Loucy (cell line): ENCODE data around the gene STRN3.

ENCODE experiments used
- CTCF ChIP-seq: fragments of 200-600 bp; sonication (generic); conservative IDR thresholded peaks from 2 replicates; pipeline ENCODE4 v1.5.1; 2014; ENCODE audit warnings: mild to moderate bottlenecking, antibody characterized with exemption, low read length
- EZH2phosphoT487 ChIP-seq: fragments of 200-600 bp; IDR thresholded peaks from 2 replicates; pipeline ENCODE4 v1.6.1; 2018; ENCODE audit warnings: antibody characterized with exemption, mild to moderate bottlenecking, moderate library complexity, borderline replicate concordance

GRCh38 chr14:30960216-30960615, 66.0 kb downstream of the STRN3 start:
- TF ChIP-seq CTCF (no peak), EZH2phosphoT487 (no peak)
